RKO (cell line): ENCODE data around the gene RAB5A.
"Not testable (repeated sequence)": the region's sequence is repeated elsewhere in the genome, so short reads cannot be mapped to it uniquely, and the experiment has no call there.

Source experiments
- DNase-seq: peaks from one replicate; pipeline ENCODE4 v3.0.0-alpha.2; 2016; ENCODE audit warnings: low spot score

Gene RAB5A

DNA sequence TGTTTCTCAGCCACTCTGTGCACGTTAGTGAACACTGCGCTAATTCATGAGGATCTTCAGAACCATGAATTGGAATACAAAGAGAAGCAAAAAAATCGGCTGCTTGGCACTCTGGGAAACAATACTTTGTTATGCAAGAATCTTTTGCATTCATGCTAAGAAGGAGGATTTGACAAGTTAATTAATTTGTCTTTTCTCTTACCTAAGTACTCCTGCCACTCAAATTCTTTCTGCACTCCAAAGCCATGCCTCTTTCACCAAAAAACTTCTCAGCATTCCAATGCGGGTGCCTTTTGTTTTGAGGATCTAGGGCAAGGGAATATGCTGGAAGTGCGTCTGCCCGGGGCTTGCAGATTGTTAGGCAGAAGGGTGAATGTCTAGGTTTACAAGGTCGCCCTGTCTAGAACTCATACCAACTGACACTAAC lies 82.0 kb downstream of the RAB5A start:
- DNase-seq: no peak

DNA sequence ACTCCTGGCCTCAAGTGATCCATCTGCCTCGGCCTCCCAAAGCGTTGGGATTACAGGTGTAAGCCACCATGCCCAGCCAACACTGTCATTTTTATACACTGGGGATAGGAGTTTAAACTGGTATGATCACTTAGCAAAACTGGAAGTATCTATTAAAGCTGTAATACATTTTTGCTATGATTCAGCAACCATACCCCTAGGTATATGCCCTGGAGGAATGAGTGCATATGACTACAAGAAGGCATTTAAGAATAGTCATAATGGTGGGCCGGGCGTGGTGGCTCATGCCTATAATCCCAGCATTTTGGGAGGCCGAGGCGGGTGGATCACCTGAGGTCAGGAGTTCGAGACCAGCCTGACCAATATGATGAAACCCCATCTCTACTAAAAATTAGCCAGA lies 85.0 kb downstream of the RAB5A start:
- not testable (repeated sequence) for DNase-seq
